CD4-positive, alpha-beta T cell (primary cell): ENCODE results near the gene NR2F2. TPM values are rescaled to one million over a fixed set of nuclear protein-coding genes. Genes with fewer than 3 reads are reported as not detected.

Experiments
- ATAC-seq: fragments of 200-7000 bp; cut with Tn5 transposase; one replicate; pipeline ENCODE4 v1.10.0; 2022; ENCODE audit warnings: mild to moderate bottlenecking; ENCODE audit not compliant: poor library complexity
- CTCF ChIA-PET: fragments of 350-600 bp; sonication (Branson Sonifier 250); formaldehyde crosslinking; loops from one replicate; lab custom pipeline; 2021; ENCODE audit warnings: antibody characterized with exemption, inconsistent platforms; lab: Charles Lee
- POLR2A ChIA-PET: fragments of 350-600 bp; sonication (Branson Sonifier 250); formaldehyde crosslinking; loops from one replicate; lab custom pipeline; 2021; ENCODE audit warnings: antibody characterized with exemption, inconsistent platforms; lab: Charles Lee
- DNase-seq, 14 experiments: peaks; one replicate each; pipeline ENCODE4 v3.0.0-alpha.2; 2013 to 2020; ENCODE audit warnings: mixed read lengths in 2 of 14
- H3K27ac ChIP-seq, 2 donors: one replicate each; pipeline versions ENCODE4 v1.5.1 to v1.7.0; 2013; ENCODE audit warnings: low read length in 2 of 2, low read depth in 1 of 2, mild to moderate bottlenecking in 1 of 2
- H3K27me3 ChIP-seq, 2 experiments: 1 replicate in 1 of 2; 2 replicates in 1 of 2; pipeline versions ENCODE4 v1.6.1 to v1.7.0; 2013; ENCODE audit warnings: low read length in 2 of 2, control low read depth in 1 of 2, mild to moderate bottlenecking in 1 of 2, moderate library complexity in 1 of 2; ENCODE audit not compliant: insufficient read depth in 2 of 2, control insufficient read depth in 1 of 2
- H3K36me3 ChIP-seq: one replicate; pipeline ENCODE4 v1.6.1; 2013; ENCODE audit warnings: low read length, control low read depth; ENCODE audit not compliant: insufficient read depth
- H3K4me1 ChIP-seq: one replicate; pipeline ENCODE4 v1.6.1; 2013; ENCODE audit warnings: low read length, control low read depth; ENCODE audit not compliant: insufficient read depth
- H3K4me3 ChIP-seq: one replicate; pipeline ENCODE4 v1.5.1; 2013; ENCODE audit warnings: mild to moderate bottlenecking, low read length, moderate library complexity
- H3K9me3 ChIP-seq, 2 experiments: 1 replicate in 1 of 2; 2 replicates in 1 of 2; pipeline versions ENCODE4 v1.6.1 to v1.7.0; 2013; ENCODE audit warnings: low read length in 2 of 2, mild to moderate bottlenecking in 2 of 2, control low read depth in 1 of 2, moderate library complexity in 1 of 2; ENCODE audit not compliant: control insufficient read depth in 1 of 2, insufficient read depth in 1 of 2
- H3K27ac Mint-ChIP-seq: one replicate; pipeline ENCODE4 v1.8.0; 2020; ENCODE audit warnings: mixed read lengths
- H3K27me3 Mint-ChIP-seq: one replicate; pipeline ENCODE4 v1.8.0; 2021; ENCODE audit warnings: mixed read lengths
- H3K36me3 Mint-ChIP-seq: one replicate; pipeline ENCODE4 v1.8.0; 2021; ENCODE audit warnings: low read depth, mixed read lengths
- H3K4me1 Mint-ChIP-seq: one replicate; pipeline ENCODE4 v1.8.0; 2021; ENCODE audit warnings: low read depth, mixed read lengths
- H3K4me3 Mint-ChIP-seq: one replicate; pipeline ENCODE4 v1.8.0; 2020; ENCODE audit warnings: mild to moderate bottlenecking, mixed read lengths
- H3K9me3 Mint-ChIP-seq: one replicate; pipeline ENCODE4 v1.8.0; 2020; ENCODE audit warnings: mixed read lengths
- intact Hi-C, 2 experiments: fragments of 100-400 bp; cut with DNase I in 1 of 2; cut with micrococcal nuclease in 1 of 2; formaldehyde crosslinking; loops; one replicate each; pipeline versions ENCODE4 v1.15.1 to v1.9.0; 2023 to 2025; cut with DNase I, micrococcal nuclease
- total RNA-seq, 174 experiments: library from RNA in 2 of 174; stranded (reverse) in 2 of 174; gene quantifications; one replicate each; pipeline ENCODE4 v1.2.3 and lab custom pipeline; 2021 to 2026
- TF ChIP-seq, protein P1 (sequence below): fragments of 200-600 bp; IDR thresholded peaks from one replicate; pipeline ENCODE4 v1.8.0; 2022; ENCODE audit warnings: antibody characterized with exemption, mild to moderate bottlenecking

Gene NR2F2
- total RNA-seq, 2 experiments from 2014 or later, result not detected

DNA sequence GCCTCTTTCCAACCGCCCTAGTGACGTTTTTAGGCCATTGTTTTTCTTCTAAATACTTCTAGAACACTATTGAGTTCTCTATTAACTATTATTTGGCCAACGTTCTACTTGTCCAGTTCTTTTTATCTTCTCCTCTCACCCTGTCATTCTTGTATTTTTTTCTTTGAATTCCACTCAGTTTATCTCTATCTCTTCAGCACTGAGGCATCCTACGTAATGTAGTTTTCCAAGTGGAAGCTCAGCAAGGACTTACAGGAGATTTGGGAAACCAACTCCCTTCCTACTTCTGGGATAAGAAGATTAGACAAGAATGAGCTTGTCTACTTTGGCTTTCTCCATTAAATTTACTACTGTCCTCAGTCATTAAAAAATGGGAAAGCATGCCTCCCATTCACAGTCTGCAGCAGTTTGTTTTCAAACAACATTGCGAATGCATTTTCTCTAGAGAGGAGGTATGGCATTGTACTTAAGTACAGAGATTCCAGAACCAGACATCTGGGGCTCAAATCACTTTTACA lies 21.3 kb upstream of the NR2F2 start:
- Mint-ChIP-seq H3K36me3 (no peaks in the 10 kb centered on the region), H3K27me3 (peaks cover 27% of the 10 kb centered on the region), H3K9me3 (peaks cover 2% of the 10 kb centered on the region), H3K4me3 (no peak overlapping the region), H3K27ac (no peak overlapping the region), H3K4me1 (no peaks in the 10 kb centered on the region)
- POLR2A ChIA-PET, result no interaction called here
- ATAC-seq (no peak), DNase-seq (no peak)
- intact Hi-C loops, result loop anchor here in 1 of 2 experiments (10.0 kb wide), 1 partner anchor 474 kb away; no protein-coding TSS in a partner anchor
- Histone ChIP-seq H3K4me3 (no peak overlapping the region), H3K27me3 (peaks cover 0 to 10% of the 10 kb centered on the region in 2 experiments), H3K4me1 (no peaks in the 10 kb centered on the region), H3K9me3 (peaks cover 3 to 5% of the 10 kb centered on the region in 2 experiments), H3K27ac (no peak overlapping the region), H3K36me3 (no peaks in the 10 kb centered on the region)
- CTCF ChIA-PET, result no interaction called here
- TF ChIP-seq, protein P1, sequence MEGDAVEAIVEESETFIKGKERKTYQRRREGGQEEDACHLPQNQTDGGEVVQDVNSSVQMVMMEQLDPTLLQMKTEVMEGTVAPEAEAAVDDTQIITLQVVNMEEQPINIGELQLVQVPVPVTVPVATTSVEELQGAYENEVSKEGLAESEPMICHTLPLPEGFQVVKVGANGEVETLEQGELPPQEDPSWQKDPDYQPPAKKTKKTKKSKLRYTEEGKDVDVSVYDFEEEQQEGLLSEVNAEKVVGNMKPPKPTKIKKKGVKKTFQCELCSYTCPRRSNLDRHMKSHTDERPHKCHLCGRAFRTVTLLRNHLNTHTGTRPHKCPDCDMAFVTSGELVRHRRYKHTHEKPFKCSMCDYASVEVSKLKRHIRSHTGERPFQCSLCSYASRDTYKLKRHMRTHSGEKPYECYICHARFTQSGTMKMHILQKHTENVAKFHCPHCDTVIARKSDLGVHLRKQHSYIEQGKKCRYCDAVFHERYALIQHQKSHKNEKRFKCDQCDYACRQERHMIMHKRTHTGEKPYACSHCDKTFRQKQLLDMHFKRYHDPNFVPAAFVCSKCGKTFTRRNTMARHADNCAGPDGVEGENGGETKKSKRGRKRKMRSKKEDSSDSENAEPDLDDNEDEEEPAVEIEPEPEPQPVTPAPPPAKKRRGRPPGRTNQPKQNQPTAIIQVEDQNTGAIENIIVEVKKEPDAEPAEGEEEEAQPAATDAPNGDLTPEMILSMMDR, result no peak

DNA sequence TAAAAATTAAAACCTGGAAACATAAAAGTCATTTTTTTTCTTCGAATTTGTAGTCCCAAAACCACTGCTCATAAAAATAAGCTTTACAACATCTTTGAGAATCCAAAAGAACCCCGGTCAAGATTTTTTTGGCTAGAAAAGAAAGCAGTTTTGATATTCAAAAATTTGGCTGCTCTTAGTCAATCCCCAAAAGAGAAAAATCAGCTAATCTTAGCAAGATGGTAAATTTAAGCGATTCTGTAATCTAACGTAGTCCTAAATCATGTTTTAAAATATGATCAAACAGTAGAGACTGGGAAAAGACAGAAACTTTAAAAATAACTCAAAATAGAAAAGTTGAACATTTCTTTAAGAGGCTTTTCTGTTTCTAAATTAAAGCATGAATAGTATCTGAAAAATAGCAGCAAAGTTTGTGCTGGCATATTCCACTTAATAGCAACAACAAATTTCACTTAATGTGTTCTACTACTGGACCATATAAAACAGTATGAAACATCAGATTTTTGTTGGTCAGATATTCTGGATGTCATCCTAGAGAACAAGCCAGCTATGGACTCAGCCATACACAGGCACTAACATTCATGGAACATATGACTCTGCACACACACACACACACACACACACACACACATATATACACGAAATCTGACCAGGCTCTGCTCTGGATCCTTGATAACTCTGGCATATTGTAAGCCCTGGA lies 19.1 kb upstream of the NR2F2 start:
- Mint-ChIP-seq H3K27ac (no peak overlapping the region), H3K36me3 (no peaks in the 10 kb centered on the region), H3K9me3 (no peaks in the 10 kb centered on the region), H3K4me3 (no peak overlapping the region), H3K4me1 (no peaks in the 10 kb centered on the region), H3K27me3 (peaks cover 29% of the 10 kb centered on the region)
- intact Hi-C loops, result no loop called here
- Histone ChIP-seq H3K27ac (no peak overlapping the region), H3K9me3 (peaks cover 0 to 3% of the 10 kb centered on the region in 2 experiments), H3K36me3 (no peaks in the 10 kb centered on the region), H3K4me1 (no peaks in the 10 kb centered on the region), H3K27me3 (peaks cover 0 to 18% of the 10 kb centered on the region in 2 experiments), H3K4me3 (no peak overlapping the region)
- ATAC-seq, result no peak
- CTCF ChIA-PET, result no interaction called here
- POLR2A ChIA-PET, result no interaction called here
- DNase-seq, result no peak
- TF ChIP-seq, protein P1, result no peak

DNA sequence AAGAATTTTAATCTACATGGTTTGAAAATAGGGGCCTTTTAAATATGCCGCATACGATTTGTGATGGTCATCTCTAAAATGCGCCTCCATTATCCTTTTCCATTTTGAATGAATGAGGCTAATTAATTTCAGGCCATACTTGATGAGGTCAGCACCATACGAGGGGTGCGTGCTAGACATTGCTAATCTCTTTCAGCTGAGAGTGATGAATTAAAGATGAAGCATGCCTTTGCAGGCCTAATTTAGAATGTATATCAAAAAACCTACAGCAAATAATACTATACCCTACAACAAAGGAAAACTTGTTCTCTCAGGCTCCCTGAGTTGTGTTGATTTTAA lies 18.6 kb upstream of the NR2F2 start:
- no peak for ATAC-seq
- TF ChIP-seq, protein P1, result no peak
- H3K27ac ChIP-seq, result no peak overlapping the region
- peaks cover under 1 to 18% of the 10 kb centered on the region in 2 experiments for H3K27me3 ChIP-seq
- Mint-ChIP-seq H3K9me3 (no peaks in the 10 kb centered on the region), H3K4me3 (no peak overlapping the region), H3K27me3 (peaks cover 34% of the 10 kb centered on the region), H3K4me1 (no peaks in the 10 kb centered on the region), H3K36me3 (no peaks in the 10 kb centered on the region), H3K27ac (no peak overlapping the region)
- no peaks in the 10 kb centered on the region for H3K4me1 ChIP-seq
- no peaks in the 10 kb centered on the region for H3K36me3 ChIP-seq
- intact Hi-C loops, result no loop called here
- POLR2A ChIA-PET, result no interaction called here
- H3K4me3 ChIP-seq, result no peak overlapping the region
- DNase-seq, result no peak
- CTCF ChIA-PET, result no interaction called here
- H3K9me3 ChIP-seq, result peaks cover 0 to 3% of the 10 kb centered on the region in 2 experiments
